K562 (cell line): ENCODE measurements around the gene ITPR1.

Source experiments
- CHD2 ChIP-seq: IDR thresholded peaks from 2 replicates; pipeline ENCODE4 v1.6.1; 2011; ENCODE audit warnings: low read depth, low read length
- ETV5 ChIP-seq: sonication (generic); formaldehyde crosslinking; IDR thresholded peaks from 2 replicates; pipeline ENCODE4 v1.4.0; 2020; ENCODE audit warnings: low read depth, mild to moderate bottlenecking, missing genetic modification reagents
- JUN ChIP-seq, 2 experiments: sonication (generic) in 1 of 2; formaldehyde crosslinking in 1 of 2; IDR thresholded peaks; 2 replicates each; pipeline versions ENCODE4 v1.6.1 to v1.8.0; 2012 to 2022; ENCODE audit warnings: borderline replicate concordance in 2 of 2, mild to moderate bottlenecking in 2 of 2, improper control_type of control experiment in 1 of 2, low read depth in 1 of 2, low read length in 1 of 2, missing genetic modification reagents in 1 of 2
- MEF2D ChIP-seq: conservative IDR thresholded peaks from 2 replicates; pipeline ENCODE4 v1.6.1; 2016; ENCODE audit warnings: low read depth, missing genetic modification characterization, missing compliant biosample characterization
- RAD51 ChIP-seq: fragments of 450-650 bp; IDR thresholded peaks from 2 replicates; pipeline ENCODE4 v1.7.1; 2016; ENCODE audit warnings: low read depth, mild to moderate bottlenecking, borderline replicate concordance
- REST ChIP-seq, 2 experiments: fragments of 450-650 bp; formaldehyde crosslinking in 1 of 2; IDR thresholded peaks; 2 replicates each; pipeline versions ENCODE4 v1.4.0 to v1.6.1; 2014 to 2020; ENCODE audit warnings: mild to moderate bottlenecking in 2 of 2, borderline replicate concordance in 1 of 2, low read depth in 1 of 2
- SMC3 ChIP-seq: conservative IDR thresholded peaks from 2 replicates; pipeline ENCODE4 v1.6.1; 2011; ENCODE audit warnings: low read depth, low read length, improper control_type of control experiment; ENCODE audit not compliant: insufficient read depth
- ZBTB33 ChIP-seq: sonication (generic); formaldehyde crosslinking; IDR thresholded peaks from 2 replicates; pipeline ENCODE4 v1.8.1; 2023; ENCODE audit warnings: mild to moderate bottlenecking, missing genetic modification reagents
- ZNF639 ChIP-seq, 2 experiments: fragments of 200-800 bp in 1 of 2; sonication (Bioruptor generic) in 1 of 2; sonication (generic) in 1 of 2; formaldehyde crosslinking in 1 of 2; IDR thresholded peaks in 1 of 2; conservative IDR thresholded peaks in 1 of 2; 2 replicates each; pipeline versions ENCODE4 v1.5.0 to v1.6.1; 2016 to 2020; ENCODE audit warnings: missing compliant biosample characterization in 1 of 2, missing genetic modification characterization in 1 of 2, missing genetic modification reagents in 1 of 2
- ZNF707 ChIP-seq: fragments of 250-450 bp; sonication (Bioruptor Pico); conservative IDR thresholded peaks from 2 replicates; pipeline ENCODE4 v1.8.0; 2022; ENCODE audit warnings: inconsistent platforms, mild to moderate bottlenecking, moderate library complexity
- TF ChIP-seq, protein P1 (sequence below), 2 experiments: fragments of 450-650 bp in 1 of 2; sonication (generic) in 1 of 2; formaldehyde crosslinking; conservative IDR thresholded peaks; 2 replicates each; pipeline versions ENCODE4 v1.4.0 to v1.8.1; 2020 to 2022; ENCODE audit warnings: mild to moderate bottlenecking in 1 of 2, missing genetic modification reagents in 1 of 2
- TF ChIP-seq, protein P2 (sequence below), 3 experiments: IDR thresholded peaks in 2 of 3; conservative IDR thresholded peaks in 1 of 3; 2 replicates each; pipeline ENCODE4 v1.5.1; 2011 to 2012; ENCODE audit warnings: low read length in 3 of 3, mild to moderate bottlenecking in 3 of 3, control low read depth in 2 of 3, improper control_type of control experiment in 1 of 3, inconsistent platforms in 1 of 3, low read depth in 1 of 3, mixed read lengths in 1 of 3, moderate library complexity in 1 of 3; ENCODE audit not compliant: insufficient read depth in 2 of 3

GRCh38 chr3:4772171-4772804, 279.1 kb downstream of the ITPR1 start:
- TF ChIP-seq ZBTB33 (CRISPR knock-in tag) (no peak), RAD51 (no peak), MEF2D (tag) (no peak), ETV5 (CRISPR knock-in tag) (no peak; the same call in 1 of the 2 replicates), ZNF707 (CRISPR knock-in tag) (no peak), ZNF639 (CRISPR knock-in tag; conservative IDR thresholded peaks at IDR 0.05 in 1 of 2, IDR thresholded peaks at IDR 0.05 in 1 of 2) (no peak), SMC3 (no peak), CHD2 (no peak), JUN (IDR thresholded peaks at IDR 0.05; ENCODE audit: borderline replicate concordance, low read depth, low read length) (no peak), JUN (CRISPR knock-in tag; IDR thresholded peaks at IDR 0.05; ENCODE audit: borderline replicate concordance) (no peak), REST (IDR thresholded peaks at IDR 0.05; ENCODE audit: borderline replicate concordance) (no peak), REST (CRISPR knock-in tag; IDR thresholded peaks at IDR 0.05; ENCODE audit: low read depth) (no peak)
- TF ChIP-seq, protein P1, sequence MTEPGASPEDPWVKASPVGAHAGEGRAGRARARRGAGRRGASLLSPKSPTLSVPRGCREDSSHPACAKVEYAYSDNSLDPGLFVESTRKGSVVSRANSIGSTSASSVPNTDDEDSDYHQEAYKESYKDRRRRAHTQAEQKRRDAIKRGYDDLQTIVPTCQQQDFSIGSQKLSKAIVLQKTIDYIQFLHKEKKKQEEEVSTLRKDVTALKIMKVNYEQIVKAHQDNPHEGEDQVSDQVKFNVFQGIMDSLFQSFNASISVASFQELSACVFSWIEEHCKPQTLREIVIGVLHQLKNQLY (CRISPR knock-in tag; conservative IDR thresholded peaks at IDR 0.05), result no peak
- TF ChIP-seq, protein P2, sequence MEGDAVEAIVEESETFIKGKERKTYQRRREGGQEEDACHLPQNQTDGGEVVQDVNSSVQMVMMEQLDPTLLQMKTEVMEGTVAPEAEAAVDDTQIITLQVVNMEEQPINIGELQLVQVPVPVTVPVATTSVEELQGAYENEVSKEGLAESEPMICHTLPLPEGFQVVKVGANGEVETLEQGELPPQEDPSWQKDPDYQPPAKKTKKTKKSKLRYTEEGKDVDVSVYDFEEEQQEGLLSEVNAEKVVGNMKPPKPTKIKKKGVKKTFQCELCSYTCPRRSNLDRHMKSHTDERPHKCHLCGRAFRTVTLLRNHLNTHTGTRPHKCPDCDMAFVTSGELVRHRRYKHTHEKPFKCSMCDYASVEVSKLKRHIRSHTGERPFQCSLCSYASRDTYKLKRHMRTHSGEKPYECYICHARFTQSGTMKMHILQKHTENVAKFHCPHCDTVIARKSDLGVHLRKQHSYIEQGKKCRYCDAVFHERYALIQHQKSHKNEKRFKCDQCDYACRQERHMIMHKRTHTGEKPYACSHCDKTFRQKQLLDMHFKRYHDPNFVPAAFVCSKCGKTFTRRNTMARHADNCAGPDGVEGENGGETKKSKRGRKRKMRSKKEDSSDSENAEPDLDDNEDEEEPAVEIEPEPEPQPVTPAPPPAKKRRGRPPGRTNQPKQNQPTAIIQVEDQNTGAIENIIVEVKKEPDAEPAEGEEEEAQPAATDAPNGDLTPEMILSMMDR (IDR thresholded peaks at IDR 0.05 in 2 of 3, conservative IDR thresholded peaks at IDR 0.05 in 1 of 3; ENCODE audit: insufficient read depth in 2 of 3, low read depth in 1 of 3, low read length in 3 of 3), result no peak
